OCI-LY7 (cell line): ENCODE data around the gene MRPL28. TPM values are rescaled to one million over a fixed set of nuclear protein-coding genes. Genes with fewer than 3 reads are reported as not detected.

Experiments used
- BruUV-seq: library from RNA; stranded (reverse); fragments of 400-500 nt; replicated peaks from 2 replicates; lab custom pipeline; 2021; lab: Mats Ljungman, UMichigan
- CTCF ChIA-PET: fragments of 300-600 bp; sonication (Branson Sonifier 250); formaldehyde crosslinking; loops from one replicate; lab custom pipeline; 2022; ENCODE audit warnings: antibody characterized with exemption; ENCODE audit not compliant: unreplicated experiment; lab: Charles Lee
- POLR2A ChIA-PET: fragments of 300-600 bp; sonication (Branson Sonifier 250); formaldehyde crosslinking; loops from one replicate; lab custom pipeline; 2022; ENCODE audit warnings: antibody characterized with exemption; lab: Charles Lee
- DNase-seq: peaks from one replicate; pipeline ENCODE4 v3.0.0-alpha.2; 2015; ENCODE audit warnings: low spot score
- H2AFZ ChIP-seq: fragments of 200-600 bp; sonication (generic), shearing (Covaris generic); 2 replicates; pipeline ENCODE4 v1.6.1; 2014; ENCODE audit warnings: mild to moderate bottlenecking, antibody characterized with exemption, low read length, moderate library complexity
- H3K27ac ChIP-seq: fragments of 200-600 bp; sonication (generic); 2 replicates; pipeline ENCODE4 v1.5.1; 2014; ENCODE audit warnings: mixed run types, low read depth, mild to moderate bottlenecking, moderate library complexity, low read length, inconsistent platforms; ENCODE audit not compliant: poor library complexity, severe bottlenecking
- H3K36me3 ChIP-seq: fragments of 200-600 bp; sonication (generic); 2 replicates; pipeline ENCODE4 v1.6.1; 2014; ENCODE audit warnings: mild to moderate bottlenecking, antibody characterized with exemption, low read length, moderate library complexity, mixed read lengths; ENCODE audit not compliant: insufficient read depth
- H3K4me1 ChIP-seq: fragments of 200-600 bp; sonication (generic); 2 replicates; pipeline ENCODE4 v1.5.1; 2014; ENCODE audit warnings: mild to moderate bottlenecking, low read length; ENCODE audit not compliant: insufficient read depth, poor library complexity, severe bottlenecking
- H3K4me2 ChIP-seq: fragments of 200-600 bp; sonication (generic); 2 replicates; pipeline ENCODE4 v1.6.1; 2014; ENCODE audit warnings: mild to moderate bottlenecking, low read length
- H3K4me3 ChIP-seq: fragments of 200-600 bp; sonication (generic); 2 replicates; pipeline ENCODE4 v1.5.1; 2014; ENCODE audit warnings: mild to moderate bottlenecking, low read depth, low read length; ENCODE audit not compliant: poor library complexity, severe bottlenecking
- H3K79me2 ChIP-seq: fragments of 200-600 bp; sonication (generic); 2 replicates; pipeline ENCODE4 v1.6.1; 2016; ENCODE audit warnings: low read depth, mild to moderate bottlenecking, low read length, moderate library complexity, mixed read lengths; ENCODE audit not compliant: insufficient read depth
- H3K9me2 ChIP-seq: fragments of 200-600 bp; sonication (generic); 2 replicates; pipeline ENCODE4 v1.6.1; 2016; ENCODE audit warnings: mild to moderate bottlenecking, low read length, mixed read lengths; ENCODE audit not compliant: insufficient read depth
- H3K9me3 ChIP-seq: fragments of 200-600 bp; sonication (generic); 2 replicates; pipeline ENCODE4 v1.6.1; 2014; ENCODE audit warnings: mild to moderate bottlenecking, mixed run types, low read length, mixed read lengths
- H4K20me1 ChIP-seq: fragments of 200-600 bp; sonication (generic); 2 replicates; pipeline ENCODE4 v1.6.1; 2014; ENCODE audit warnings: mild to moderate bottlenecking, antibody characterized with exemption, low read length, moderate library complexity, mixed read lengths; ENCODE audit not compliant: insufficient read depth
- EZH2phosphoT487 ChIP-seq: fragments of 200-600 bp; sonication (generic); IDR thresholded peaks from 2 replicates; pipeline ENCODE4 v1.6.1; 2018; ENCODE audit warnings: low read depth, borderline replicate concordance, mild to moderate bottlenecking, mixed run types, antibody characterized with exemption, low read length, moderate library complexity, mixed read lengths
- intact Hi-C: fragments of 100-400 bp; cut with micrococcal nuclease; formaldehyde crosslinking; loops from one replicate; pipeline ENCODE4 v1.10.0; 2022; ENCODE audit not compliant: unreplicated experiment
- total RNA-seq, 2 experiments: library from RNA; depleted of rRNA in 1 of 2; stranded (reverse); fragments of >200 nt in 1 of 2; shearing (Covaris generic) in 1 of 2; gene quantifications; 2 replicates each; pipeline ENCODE4 v1.2.3, GENCODE V29; 2014 to 2022
- TF ChIP-seq, protein P1 (sequence below): fragments of 200-600 bp; sonication (generic); conservative IDR thresholded peaks from 2 replicates; pipeline ENCODE4 v1.5.1; 2014; ENCODE audit warnings: mild to moderate bottlenecking, antibody characterized with exemption, low read length, moderate library complexity, mixed read lengths

The MRPL28 gene
- total RNA-seq, 2 experiments from 2014 or later, result 84.6 to 113 TPM

DNA sequence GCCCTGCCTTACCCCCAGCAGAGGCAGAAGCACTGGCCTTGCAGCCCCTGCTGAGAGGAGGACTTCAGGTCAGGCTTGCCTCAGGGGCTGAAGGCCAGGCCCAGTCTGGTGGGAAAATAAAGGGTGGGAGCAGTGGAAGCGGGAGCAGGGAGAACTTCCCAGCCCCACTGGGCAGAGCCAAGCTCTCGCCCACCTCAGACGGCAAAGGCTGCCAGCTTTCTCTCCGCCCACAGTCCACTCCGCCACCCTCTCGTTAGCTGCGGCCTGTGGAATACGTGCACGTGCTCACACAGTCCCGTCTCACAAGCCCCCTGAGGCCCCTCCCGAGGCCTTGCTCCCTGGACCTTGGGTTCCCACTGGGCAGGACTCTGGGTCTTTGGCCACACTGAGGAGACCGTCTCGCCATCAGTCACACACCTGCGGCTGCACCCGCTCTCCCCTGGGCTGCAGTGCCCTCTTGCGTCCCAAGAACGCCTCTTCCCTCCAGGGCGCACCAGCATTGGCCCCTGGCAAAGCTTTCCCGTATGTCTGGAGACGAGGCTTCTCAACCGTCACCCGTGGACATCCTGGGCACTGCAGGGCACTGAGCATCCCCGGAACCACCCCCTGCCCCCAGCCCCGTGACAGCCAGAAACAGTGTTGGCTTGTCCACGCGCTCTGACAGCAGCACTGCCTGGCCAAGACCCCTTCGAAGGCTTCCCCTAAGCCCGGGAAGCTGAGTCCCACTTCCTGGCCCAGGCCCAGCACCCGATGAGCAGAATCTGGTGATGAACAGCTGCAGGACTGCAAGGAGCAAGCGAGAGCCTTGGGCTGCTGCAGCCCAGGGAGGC, 8.3 kb downstream of the MRPL28 start:
- peaks cover 6% of the 10 kb centered on the region; the same call in 1 of the 2 replicates for H3K36me3 ChIP-seq
- H2AFZ ChIP-seq, result no peak overlapping the region
- ChIA-PET CTCF (interaction anchor here (1.0 kb wide), 1 partner anchor 9 kb away, joined by 3 read pairs; no protein-coding TSS in a partner anchor), POLR2A (interaction anchor here (0.6 kb wide), 1 partner anchor 141 kb away, joined by 4 read pairs; no protein-coding TSS in a partner anchor)
- no peaks in the 10 kb centered on the region for H3K9me3 ChIP-seq
- BruUV-seq, result no TSS peak
- H3K9me2 ChIP-seq, result no peaks in the 10 kb centered on the region
- DNase-seq, result peak; percentile 83
- H3K79me2 ChIP-seq, result no peaks in the 10 kb centered on the region
- intact Hi-C loops, result loop anchor here (1.0 kb wide), 1 partner anchor 255 kb away; no protein-coding TSS in a partner anchor
- H3K27ac ChIP-seq, result no peak overlapping the region
- no peak overlapping the region for H3K4me3 ChIP-seq
- H4K20me1 ChIP-seq, result no peaks in the 10 kb centered on the region
- TF ChIP-seq, protein P1, sequence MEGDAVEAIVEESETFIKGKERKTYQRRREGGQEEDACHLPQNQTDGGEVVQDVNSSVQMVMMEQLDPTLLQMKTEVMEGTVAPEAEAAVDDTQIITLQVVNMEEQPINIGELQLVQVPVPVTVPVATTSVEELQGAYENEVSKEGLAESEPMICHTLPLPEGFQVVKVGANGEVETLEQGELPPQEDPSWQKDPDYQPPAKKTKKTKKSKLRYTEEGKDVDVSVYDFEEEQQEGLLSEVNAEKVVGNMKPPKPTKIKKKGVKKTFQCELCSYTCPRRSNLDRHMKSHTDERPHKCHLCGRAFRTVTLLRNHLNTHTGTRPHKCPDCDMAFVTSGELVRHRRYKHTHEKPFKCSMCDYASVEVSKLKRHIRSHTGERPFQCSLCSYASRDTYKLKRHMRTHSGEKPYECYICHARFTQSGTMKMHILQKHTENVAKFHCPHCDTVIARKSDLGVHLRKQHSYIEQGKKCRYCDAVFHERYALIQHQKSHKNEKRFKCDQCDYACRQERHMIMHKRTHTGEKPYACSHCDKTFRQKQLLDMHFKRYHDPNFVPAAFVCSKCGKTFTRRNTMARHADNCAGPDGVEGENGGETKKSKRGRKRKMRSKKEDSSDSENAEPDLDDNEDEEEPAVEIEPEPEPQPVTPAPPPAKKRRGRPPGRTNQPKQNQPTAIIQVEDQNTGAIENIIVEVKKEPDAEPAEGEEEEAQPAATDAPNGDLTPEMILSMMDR, result peak; percentile 85
- no peak for TF ChIP-seq EZH2phosphoT487
- H3K4me2 ChIP-seq, result peak overlapping the region; percentile 17; the same call in 1 of the 2 replicates
- H3K4me1 ChIP-seq, result no peaks in the 10 kb centered on the region

GRCh38 chr16:361341-361871, 8.9 kb downstream of the MRPL28 start:
- Histone ChIP-seq H4K20me1 (no peaks in the 10 kb centered on the region), H3K79me2 (no peaks in the 10 kb centered on the region), H3K4me2 (no peak overlapping the region), H3K9me2 (no peaks in the 10 kb centered on the region), H3K9me3 (no peaks in the 10 kb centered on the region), H3K27ac (no peak overlapping the region), H3K4me1 (no peaks in the 10 kb centered on the region), H2AFZ (no peak overlapping the region), H3K4me3 (no peak overlapping the region), H3K36me3 (peaks cover under 1% of the 10 kb centered on the region; the same call in 1 of the 2 replicates)
- CTCF ChIA-PET, result no interaction called here
- TF ChIP-seq EZH2phosphoT487, result no peak
- TF ChIP-seq, protein P1, result no peak
- BruUV-seq, result no TSS peak
- intact Hi-C loops, result no loop called here
- no peak for DNase-seq
- POLR2A ChIA-PET, result interaction anchor here (0.6 kb wide), 1 partner anchor 141 kb away, joined by 4 read pairs; no protein-coding TSS in a partner anchor
